ENCODE results near the gene GPATCH1. TPM values are rescaled to one million over a fixed set of nuclear protein-coding genes. Genes with fewer than 3 reads are reported as not detected.
A peak's percentile ranks its signal among the peaks of the same experiment; 100 is the strongest.
"Not testable (repeated sequence)": the region's sequence is repeated elsewhere in the genome, so short reads cannot be mapped to it uniquely, and the experiment has no call there.

The GPATCH1 gene
- total RNA-seq, 1 donor from 2014 or later: 9.6 TPM

DNA sequence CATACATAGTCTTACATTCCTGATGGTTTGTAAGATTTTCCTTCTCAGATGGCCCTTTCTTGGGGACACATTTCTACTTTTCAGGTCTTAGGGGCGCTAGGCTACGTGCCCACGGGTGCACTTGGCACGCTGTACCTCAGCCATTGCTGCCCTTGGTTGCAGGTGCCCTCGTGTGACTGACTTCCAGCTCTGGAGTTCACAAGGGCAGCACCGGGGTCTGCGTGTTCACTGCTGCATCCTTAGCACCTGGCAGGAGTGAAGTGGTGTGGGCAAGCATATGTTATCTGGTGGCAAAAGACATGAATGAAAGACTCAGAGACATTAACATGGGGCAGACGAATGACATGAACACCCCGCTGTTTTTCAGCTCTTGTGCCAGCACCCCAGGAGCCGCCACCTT, 37.7 kb downstream of the GPATCH1 start:
- Histone ChIP-seq H3K36me3 (peaks cover 0 to 53% of the 10 kb centered on the region in 2 donors), H3K4me1 (no peaks in the 10 kb centered on the region), H3K4me3 (no peak overlapping the region), H3K27me3 (no peaks in the 10 kb centered on the region), H3K9me3 (no peaks in the 10 kb centered on the region), H3K27ac (no peak overlapping the region)
- no peak for DNase-seq (ENCODE audit: extremely low spot score in 2 of 2)
- no peak for TF ChIP-seq POLR2A (IDR thresholded peaks at IDR 0.05)
- no peak for TF ChIP-seq POLR2AphosphoS5 (IDR thresholded peaks at IDR 0.05; ENCODE audit: insufficient read depth in 1 of 2, low read depth in 1 of 2)
- TF ChIP-seq CTCF (IDR thresholded peaks at IDR 0.05): no peak
- intact Hi-C loops (cut with DNase I): no loop called here

GRCh38 chr19:33124207-33125098, 43.5 kb downstream of the GPATCH1 start:
- Histone ChIP-seq H3K27me3 (no peaks in the 10 kb centered on the region), H3K9me3 (no peaks in the 10 kb centered on the region), H3K4me3 (no peak overlapping the region), H3K27ac (no peak overlapping the region), H3K4me1 (no peaks in the 10 kb centered on the region), H3K36me3 (peaks cover 0 to 47% of the 10 kb centered on the region in 2 donors)
- DNase-seq (ENCODE audit: extremely low spot score in 2 of 2): no peak
- no peak for TF ChIP-seq POLR2AphosphoS5 (IDR thresholded peaks at IDR 0.05; ENCODE audit: insufficient read depth in 1 of 2, low read depth in 1 of 2)
- intact Hi-C loops (cut with DNase I): no loop called here

- TF ChIP-seq CTCF (IDR thresholded peaks at IDR 0.05): peak; percentile 25 to 75 (median 44)
- TF ChIP-seq POLR2A (IDR thresholded peaks at IDR 0.05): no peak
- Histone ChIP-seq H3K4me3 (no peak overlapping the region), H3K36me3 (peaks cover 0 to 60% of the 10 kb centered on the region in 2 donors), H3K27ac (no peak overlapping the region), H3K27me3 (no peaks in the 10 kb centered on the region), H3K4me1 (no peaks in the 10 kb centered on the region), H3K9me3 (no peaks in the 10 kb centered on the region)
- DNase-seq (ENCODE audit: extremely low spot score in 2 of 2): no peak
- intact Hi-C loops (cut with DNase I): no loop called here
Observed at GRCh38 chr19:33125929-33126388, 45.0 kb downstream of the GPATCH1 start.

GRCh38 chr19:33126712-33127111, 45.7 kb downstream of the GPATCH1 start:
- H3K9me3 ChIP-seq; intact Hi-C loops (cut with DNase I): not testable (repeated sequence)

DNA sequence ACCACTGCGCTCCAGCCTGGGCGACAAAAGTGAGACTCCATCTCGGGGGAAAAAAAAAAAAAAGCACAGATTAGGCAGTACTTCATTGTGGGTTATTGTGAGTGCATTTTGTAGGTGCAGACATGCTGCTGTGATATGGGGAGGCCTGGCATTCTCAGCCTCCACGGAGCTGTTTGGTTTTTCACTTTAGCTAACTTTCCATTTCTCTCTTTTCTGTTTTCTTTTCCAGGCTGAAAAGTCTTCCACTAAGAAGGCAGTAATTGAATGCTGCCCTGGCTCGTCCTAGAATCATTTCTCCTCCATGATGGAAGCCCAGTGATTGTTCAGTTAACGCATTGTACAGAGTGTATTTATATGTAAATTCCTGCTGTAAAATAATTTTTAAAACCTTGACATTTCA, 48.9 kb downstream of the GPATCH1 start:
- H3K9me3 ChIP-seq: no peaks in the 10 kb centered on the region
- no peak overlapping the region for H3K4me3 ChIP-seq
- no peaks in the 10 kb centered on the region for H3K27me3 ChIP-seq
- peaks cover 0 to 51% of the 10 kb centered on the region in 2 donors for H3K36me3 ChIP-seq
- H3K4me1 ChIP-seq: no peaks in the 10 kb centered on the region
- TF ChIP-seq POLR2A (IDR thresholded peaks at IDR 0.05): no peak
- TF ChIP-seq CTCF (IDR thresholded peaks at IDR 0.05): no peak
- TF ChIP-seq POLR2AphosphoS5 (IDR thresholded peaks at IDR 0.05; ENCODE audit: insufficient read depth in 1 of 2, low read depth in 1 of 2): no peak
- H3K27ac ChIP-seq: no peak overlapping the region
- intact Hi-C loops (cut with DNase I): loop anchor here (10.0 kb wide), 1 partner anchor 65 kb away; the partner anchor contains the start of gene LRP3
- no peak for DNase-seq (ENCODE audit: extremely low spot score in 2 of 2)

More at GRCh38 chr19:33126712-33127111, 45.7 kb downstream of the GPATCH1 start:
- not testable (repeated sequence) for H3K27me3 ChIP-seq; H3K4me1 ChIP-seq; H3K4me3 ChIP-seq; H3K27ac ChIP-seq; DNase-seq (ENCODE audit: extremely low spot score in 2 of 2)
- peaks cover 0 to 60% of the 10 kb centered on the region in 2 donors for H3K36me3 ChIP-seq

DNA sequence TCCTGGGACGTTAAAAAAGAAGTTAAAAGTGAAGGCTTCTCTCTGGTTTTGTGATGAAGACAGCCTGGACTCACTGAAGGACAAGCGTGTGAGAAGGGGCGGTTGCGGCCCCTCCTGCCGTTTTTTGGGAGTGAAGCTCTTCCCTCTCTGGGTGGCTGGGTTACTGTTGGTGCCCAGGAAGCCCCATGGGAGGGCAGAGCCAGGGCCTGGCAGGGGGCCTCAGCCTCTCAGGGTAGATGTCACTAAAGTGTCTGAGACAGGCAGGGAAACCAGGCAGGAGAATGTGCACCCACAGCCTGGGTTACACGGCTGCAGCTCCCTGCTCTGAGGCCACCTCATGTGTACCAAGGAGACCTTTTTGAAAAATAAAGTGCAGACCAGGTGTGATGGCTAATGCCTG, 49.5 kb downstream of the GPATCH1 start:
- peaks cover 0 to 46% of the 10 kb centered on the region in 2 donors for H3K36me3 ChIP-seq
- no peak for TF ChIP-seq CTCF (IDR thresholded peaks at IDR 0.05)
- H3K27ac ChIP-seq: no peak overlapping the region
- no peaks in the 10 kb centered on the region for H3K27me3 ChIP-seq
- H3K4me1 ChIP-seq: no peaks in the 10 kb centered on the region
- H3K9me3 ChIP-seq: no peaks in the 10 kb centered on the region
- DNase-seq (ENCODE audit: extremely low spot score in 2 of 2): no peak
- intact Hi-C loops (cut with DNase I): loop anchor here (10.0 kb wide), 1 partner anchor 64 kb away; the partner anchor contains the start of gene LRP3
- H3K4me3 ChIP-seq: no peak overlapping the region
